Activated CD4-positive, alpha-beta T cell treated with anti-CD3 and anti-CD28 coated beads for 1 hour (primary cell): ENCODE data around the gene PDE6H.

Source experiments
- DNase-seq: peaks from one replicate; pipeline ENCODE4 v3.0.0-alpha.2; 2020

Gene PDE6H

DNA sequence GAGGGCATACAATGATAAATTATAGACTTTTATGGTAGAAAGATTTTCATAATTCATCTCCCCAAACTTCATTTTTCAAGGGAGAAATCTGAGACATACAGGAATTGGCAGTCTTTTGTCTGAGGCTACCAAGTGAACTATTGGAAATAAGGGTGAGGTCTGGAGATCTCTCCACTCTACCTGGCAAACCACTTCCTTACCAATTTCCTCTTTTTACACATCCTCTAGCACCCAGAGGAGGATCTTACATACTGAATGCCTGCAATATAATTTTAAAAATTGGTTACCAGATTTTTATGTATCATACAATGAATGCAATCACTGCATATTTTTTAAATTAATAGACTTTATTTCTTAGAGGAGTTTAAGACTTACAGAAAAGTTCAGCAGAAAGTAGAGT is 6.6 kb downstream of the PDE6H start:
- DNase-seq, result no peak

- no peak for DNase-seq
Measured at GRCh38 chr12:14981049-14981448, 8.2 kb downstream of the PDE6H start.

GRCh38 chr12:14982562-14982961 is 9.7 kb downstream of the PDE6H start:
- no peak for DNase-seq

GRCh38 chr12:14982991-14983390 is 10.1 kb downstream of the PDE6H start:
- no peak for DNase-seq

DNA sequence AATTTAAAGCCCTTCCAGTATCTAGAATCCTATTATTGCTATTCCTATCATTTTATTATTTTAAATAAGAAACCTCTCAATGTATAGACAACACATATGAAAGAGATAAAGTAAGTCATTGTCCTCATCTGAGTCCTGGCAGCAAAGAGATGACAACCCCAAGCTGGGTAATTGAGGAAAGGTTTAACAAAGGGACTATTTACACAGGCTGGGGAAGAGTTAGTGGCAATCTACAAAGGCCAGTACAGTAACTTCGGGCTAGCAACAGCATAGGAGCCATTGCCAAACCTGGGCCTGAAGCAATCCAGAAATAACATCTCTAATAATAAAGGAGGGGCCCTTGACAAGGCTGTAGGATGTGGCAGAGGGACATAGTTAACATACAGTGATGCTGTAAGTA is 11.2 kb downstream of the PDE6H start:
- DNase-seq, result no peak

- DNase-seq, result no peak
Measured at GRCh38 chr12:14984766-14985285, 12.0 kb downstream of the PDE6H start.

DNA sequence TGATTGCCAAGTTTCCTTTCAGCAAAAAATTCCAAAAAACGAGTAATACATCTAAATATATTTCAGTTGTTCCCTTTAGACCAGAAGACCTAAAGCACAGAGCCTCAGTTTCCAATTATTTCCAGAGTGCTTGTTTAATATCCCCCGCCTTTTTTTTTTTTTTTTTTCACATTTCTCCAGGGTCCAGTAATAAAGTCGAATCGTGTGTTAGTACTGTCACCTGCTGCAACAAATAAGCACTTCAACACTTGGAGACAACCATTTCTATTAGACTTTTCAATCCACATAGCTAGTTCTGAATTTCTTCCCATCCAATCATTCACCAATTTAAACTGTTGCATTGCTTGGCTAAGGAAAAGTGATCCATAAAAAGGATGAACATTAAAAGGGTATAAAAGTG is 13.6 kb downstream of the PDE6H start:
- DNase-seq, result no peak

GRCh38 chr12:14988035-14988434 is 15.2 kb downstream of the PDE6H start:
- DNase-seq, result no peak

- no peak for DNase-seq
Measured at GRCh38 chr12:14989790-14990189, 16.9 kb downstream of the PDE6H start.

DNA sequence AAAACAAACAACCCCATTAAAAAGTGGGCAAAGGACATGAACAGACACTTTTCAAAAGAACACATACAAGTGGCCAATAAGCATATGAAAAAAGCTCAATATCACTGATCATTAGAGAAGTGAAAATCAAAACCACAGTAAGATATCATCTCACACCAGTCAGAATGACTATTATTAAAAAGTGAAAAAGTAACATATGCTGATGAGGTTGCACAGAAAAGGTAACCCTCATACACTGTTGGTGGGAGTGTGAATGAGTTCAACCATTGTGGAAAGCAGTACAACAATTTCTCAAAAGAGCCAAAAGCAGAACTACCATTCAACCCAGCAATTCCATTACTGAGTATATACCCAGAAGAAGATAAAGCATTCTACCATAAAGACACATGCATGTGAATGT is 18.2 kb downstream of the PDE6H start:
- DNase-seq, result no peak

DNA sequence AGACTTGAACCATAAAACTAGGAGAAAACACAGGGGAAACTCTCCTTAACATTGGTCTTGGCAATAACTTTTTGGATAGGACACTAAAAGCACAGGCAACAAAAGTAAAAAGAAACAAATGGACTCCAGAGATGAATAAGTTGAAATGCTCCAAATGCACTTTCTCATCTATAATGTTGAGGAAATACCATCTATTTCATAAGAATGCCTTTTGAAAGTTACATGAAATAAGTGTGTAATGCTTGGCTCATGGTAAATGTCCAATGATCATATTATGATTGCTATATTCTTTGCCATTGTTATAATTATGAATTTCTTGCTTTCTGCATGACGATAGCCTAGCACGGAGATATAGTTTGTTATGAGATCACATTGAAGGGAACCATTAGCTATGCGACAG is 19.8 kb downstream of the PDE6H start:
- no peak for DNase-seq

DNA sequence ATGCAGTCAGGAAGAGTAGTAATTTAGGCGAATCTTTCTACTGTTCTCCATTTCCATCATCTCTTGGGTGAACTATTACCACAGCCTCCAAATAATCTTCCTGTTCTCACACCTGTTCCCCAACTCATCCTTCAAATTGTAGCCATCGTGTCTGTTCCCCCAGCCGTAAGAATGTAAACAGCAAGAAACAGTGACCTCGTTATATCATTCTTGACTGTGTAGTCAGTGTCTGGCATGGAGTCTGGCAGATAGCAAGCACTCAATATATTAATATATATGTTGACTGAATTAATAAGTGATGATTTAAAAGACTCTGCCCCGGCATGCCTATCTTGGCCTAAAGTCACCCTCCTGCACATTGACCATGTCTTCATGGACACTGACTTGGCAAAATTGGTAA is 20.3 kb downstream of the PDE6H start:
- no peak for DNase-seq

DNA sequence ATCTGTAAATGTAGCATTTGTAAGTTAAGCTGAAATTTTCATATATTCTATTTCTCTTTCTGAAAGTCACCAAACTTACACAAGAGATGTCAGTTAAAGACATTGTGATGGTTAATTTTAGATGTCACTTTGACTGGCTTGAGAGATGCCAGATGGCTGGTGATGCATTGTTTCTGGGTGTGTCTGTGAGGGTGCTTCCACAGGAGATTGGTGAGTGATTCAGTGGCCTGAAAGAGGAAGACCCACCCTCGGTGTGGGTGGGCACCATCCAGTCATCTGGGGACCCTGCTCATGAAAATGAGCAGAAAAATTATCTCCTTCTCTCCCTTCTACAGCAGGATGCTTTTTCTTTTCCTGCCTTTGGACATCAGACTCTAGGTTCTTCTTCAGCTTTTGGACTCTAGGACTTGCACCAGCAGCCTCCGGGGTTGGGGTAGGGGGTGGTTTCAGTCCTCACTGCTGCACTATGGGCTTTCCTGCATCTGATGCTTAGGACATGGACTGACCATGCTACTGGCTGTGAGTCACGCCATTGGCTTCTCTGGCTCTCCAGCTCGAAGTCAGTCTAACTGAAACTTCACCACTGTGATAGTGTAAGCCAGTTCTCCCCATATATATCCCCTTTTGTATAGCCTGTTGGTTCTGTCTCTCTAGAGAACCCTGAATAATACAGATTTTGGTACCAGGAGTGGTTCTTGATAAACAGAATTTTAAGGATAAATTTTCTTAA is 20.9 kb downstream of the PDE6H start:
- DNase-seq, result no peak

- DNase-seq, result no peak
Measured at GRCh38 chr12:14994610-14995009, 21.8 kb downstream of the PDE6H start.

DNA sequence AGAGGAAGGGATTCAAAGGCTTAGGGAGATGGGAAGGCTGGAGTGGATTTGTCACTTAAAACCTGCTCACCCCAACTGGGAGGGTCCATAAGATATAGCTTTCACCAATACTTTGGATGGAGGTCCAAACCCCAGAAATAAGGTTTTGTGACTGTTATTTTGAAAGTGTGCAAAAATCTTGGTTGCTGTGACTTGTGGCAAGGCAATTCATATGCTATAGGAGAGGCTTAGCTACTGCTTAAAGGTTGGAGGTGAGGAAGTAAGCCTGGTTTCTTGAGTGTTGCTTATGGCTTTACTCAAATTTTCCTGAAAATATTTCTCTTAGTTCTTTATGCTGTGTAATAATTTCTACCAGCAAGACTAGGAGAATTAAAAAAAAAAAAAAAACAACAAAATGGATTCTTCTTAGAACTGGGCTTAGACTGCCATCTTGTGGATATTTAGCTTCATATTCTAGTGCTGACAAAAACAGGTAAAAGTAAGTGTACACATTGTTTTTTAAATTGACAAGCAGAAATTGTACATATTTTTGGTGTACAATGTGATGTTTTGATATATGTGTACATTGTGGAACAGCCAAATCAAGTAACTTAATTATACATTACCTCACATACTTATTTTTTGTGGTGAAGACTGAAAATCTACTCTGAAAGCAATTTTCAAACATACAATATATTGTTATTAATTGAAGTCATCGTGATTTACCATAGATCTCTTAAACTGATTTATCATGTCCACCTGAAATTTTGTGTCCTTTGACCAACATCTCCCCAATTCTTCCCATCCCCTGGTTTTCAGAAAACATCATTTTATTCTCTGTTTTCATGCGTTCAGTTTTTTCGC is 23.0 kb downstream of the PDE6H start:
- no peak for DNase-seq

DNA sequence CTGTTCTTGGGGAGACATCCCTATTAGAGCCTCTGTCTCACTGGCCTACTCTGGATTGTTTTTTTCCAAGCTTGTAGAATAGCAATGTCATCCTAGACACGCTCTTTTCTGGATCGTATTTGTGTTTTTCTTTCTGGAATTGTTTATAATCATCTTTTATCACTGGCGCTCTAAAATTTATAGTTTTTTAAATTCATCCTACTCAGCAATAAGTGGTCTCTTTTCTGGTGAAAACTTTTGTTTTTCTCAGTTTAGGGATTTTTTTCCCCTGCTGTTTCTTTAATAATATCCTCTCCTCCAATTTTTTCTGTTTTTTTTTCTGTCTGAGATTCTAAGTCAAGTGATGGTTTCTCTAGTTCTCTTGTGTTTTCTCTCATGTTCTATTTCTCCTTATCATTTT is 25.2 kb downstream of the PDE6H start:
- no peak for DNase-seq

DNA sequence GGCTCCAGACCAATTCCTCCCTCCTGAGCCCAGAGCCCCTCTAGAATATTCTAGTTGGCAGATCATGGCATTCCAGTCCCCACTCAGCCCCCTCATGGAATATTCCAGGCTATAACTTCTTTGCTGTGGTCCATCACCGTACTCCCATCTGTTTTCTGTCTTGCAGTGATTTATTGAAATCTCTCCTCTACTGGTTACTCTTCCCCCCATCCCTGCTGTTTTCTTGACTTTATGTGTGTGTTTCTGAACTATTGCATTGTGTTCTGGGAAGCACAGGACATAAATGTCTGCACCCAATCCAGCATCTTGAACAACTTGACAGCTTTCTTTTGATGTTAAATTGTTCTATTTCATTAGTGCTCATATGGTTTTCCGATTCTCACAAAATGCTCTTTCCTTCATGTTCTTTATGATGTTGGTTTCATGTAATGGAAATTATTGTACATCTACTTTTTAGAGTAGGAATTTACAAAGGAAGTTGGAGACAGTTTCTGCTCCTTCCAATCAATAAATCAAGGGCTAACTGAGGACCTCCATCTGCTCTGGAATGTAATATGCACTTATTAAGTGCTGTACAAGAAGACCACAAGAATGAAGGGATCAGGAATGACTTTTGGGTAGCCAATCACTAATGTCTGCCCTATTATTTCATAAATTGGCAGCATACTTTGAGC is 26.3 kb downstream of the PDE6H start:
- no peak for DNase-seq

- no peak for DNase-seq
Measured at GRCh38 chr12:14999695-15000365, 27.0 kb downstream of the PDE6H start.

- no peak for DNase-seq
Measured at GRCh38 chr12:15000575-15000974, 27.7 kb downstream of the PDE6H start.

GRCh38 chr12:15001733-15002382 is 29.0 kb downstream of the PDE6H start:
- DNase-seq, result no peak

- no peak for DNase-seq
Measured at GRCh38 chr12:15004421-15004820, 31.6 kb downstream of the PDE6H start.

- no peak for DNase-seq
Measured at GRCh38 chr12:15005064-15005463, 32.2 kb downstream of the PDE6H start.

DNA sequence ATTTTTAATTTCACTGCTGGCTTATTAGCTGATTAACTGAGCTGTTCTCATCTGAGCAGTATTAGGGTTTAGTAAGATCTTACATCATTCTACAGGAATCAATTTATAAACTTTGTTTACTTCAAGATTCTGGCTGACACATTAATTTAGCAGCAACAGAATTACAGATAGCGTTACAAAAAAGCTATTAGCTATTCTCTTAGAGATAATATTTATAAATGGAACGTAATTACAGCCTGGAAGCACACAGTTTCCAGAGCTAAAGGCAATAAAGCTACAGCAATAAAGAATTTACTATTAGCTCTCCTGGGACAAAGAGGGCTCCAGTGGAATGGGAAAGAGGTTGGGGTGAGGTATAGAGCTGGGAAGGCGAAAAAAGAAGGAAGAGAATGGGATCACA is 34.7 kb downstream of the PDE6H start:
- DNase-seq, result no peak
